ENCODE data around the gene PARD3B. TPM values are rescaled to one million over a fixed set of nuclear protein-coding genes. Genes with fewer than 3 reads are reported as not detected.

PARD3B gene
- total and polyA plus RNA-seq, 2 of the 4 experiments (the other 2 are of a cell fraction): 3.3 to 15.6 TPM

GRCh38 chr2:204713211-204713610, 167.9 kb downstream of the PARD3B start:
- Histone ChIP-seq H2BK120ac (ENCODE audit: low read depth, low read length) (no peak overlapping the region), H4K8ac (ENCODE audit: low read depth in 2 of 2, low read length in 2 of 2) (no peak overlapping the region), H2BK20ac (ENCODE audit: low read depth, low read length) (no peak overlapping the region), H3K9me3 (ENCODE audit: control insufficient read depth, insufficient read depth, low read length) (no peaks in the 10 kb centered on the region), H3K9me1 (ENCODE audit: insufficient read depth, low read length) (no peaks in the 10 kb centered on the region), H3K4me2 (ENCODE audit: low read depth, low read length) (no peak overlapping the region), H3K27me3 (ENCODE audit: control insufficient read depth, insufficient read depth, low read length) (no peaks in the 10 kb centered on the region), H4K91ac (ENCODE audit: insufficient read depth, low read depth, low read length) (no peak overlapping the region), H3K4ac (ENCODE audit: low read depth, low read length) (no peak overlapping the region), H3K18ac (ENCODE audit: low read depth, low read length) (no peak overlapping the region), H2BK5ac (ENCODE audit: low read depth, low read length, poor library complexity, severe bottlenecking) (no peak overlapping the region), H3K27ac (ENCODE audit: insufficient read depth, low read length) (no peak overlapping the region), H3K79me1 (ENCODE audit: low read depth in 1 of 2, low read length in 2 of 2) (peaks cover 3 to 4% of the 10 kb centered on the region in 2 experiments; a peak in 2 of 4 replicates), H4K5ac (ENCODE audit: low read depth, low read length) (no peak overlapping the region), H3K9ac (ENCODE audit: low read depth, low read length) (no peak overlapping the region), H3K14ac (replicated peaks; ENCODE audit: low read depth, low read length) (no peak overlapping the region), H2BK15ac (ENCODE audit: low read depth, low read length) (no peak overlapping the region), H3K56ac (ENCODE audit: extremely low read depth, insufficient read depth, low read length) (no peak overlapping the region), H3K36me3 (ENCODE audit: control insufficient read depth, insufficient read depth, low read length) (peaks cover 2% of the 10 kb centered on the region; the same call in 1 of the 2 replicates), H3K4me1 (ENCODE audit: control insufficient read depth, insufficient read depth, low read length) (no peaks in the 10 kb centered on the region; the same call in 1 of the 2 replicates), H2AK5ac (ENCODE audit: low read depth, low read length) (no peak overlapping the region), H4K20me1 (ENCODE audit: insufficient read depth, low read length) (no peaks in the 10 kb centered on the region), H3K4me3 (ENCODE audit: insufficient read depth, low read depth, low read length) (no peak overlapping the region), H3K23ac (ENCODE audit: low read depth, low read length) (no peak overlapping the region), H2AFZ (replicated peaks; ENCODE audit: low read length, poor library complexity) (no peak overlapping the region), H2AK9ac (replicated peaks; ENCODE audit: low read depth, low read length, poor library complexity) (no peak overlapping the region)
- CTCF ChIA-PET: no interaction called here
- no TSS peak for BruUV-seq (replicated peaks)
- intact Hi-C loops (cut with micrococcal nuclease): no loop called here
- WGBS, 2 experiments (ENCODE audit: extremely low coverage in 2 of 2, insufficient read length in 1 of 2): no CpG with 5 or more reads among the region's 5 CpGs
- in situ Hi-C loops (cut with MboI; ENCODE audit: low sequenced_read_pairs): no loop called here
- dilution Hi-C loops (cut with HindIII; ENCODE audit: low sequenced_read_pairs, unreplicated experiment): no loop called here
- no peak for ATAC-seq (ENCODE audit: low read depth)
- DNase-seq: no peak
- no peak for TF ChIP-seq FOS (IDR thresholded peaks at IDR 0.05; ENCODE audit: low read depth, low read length)
- no peak for TF ChIP-seq BHLHE40 (IDR thresholded peaks at IDR 0.05; ENCODE audit: low read depth, low read length)
- TF ChIP-seq CHD1 (IDR thresholded peaks at IDR 0.05; ENCODE audit: low read depth, low read length): no peak
- TF ChIP-seq RCOR1 (IDR thresholded peaks at IDR 0.05; ENCODE audit: insufficient replicate concordance, low read length): no peak
- TF ChIP-seq SMC3 (IDR thresholded peaks at IDR 0.05; ENCODE audit: low read depth, low read length): no peak
- no peak for TF ChIP-seq CEBPB (IDR thresholded peaks at IDR 0.05; ENCODE audit: low read depth, low read length)
- no peak for TF ChIP-seq MAFK (IDR thresholded peaks at IDR 0.05; ENCODE audit: low read depth, low read length)
- no peak for TF ChIP-seq POLR2A (IDR thresholded peaks at IDR 0.05; ENCODE audit: low read depth, low read length)
- TF ChIP-seq RAD21 (IDR thresholded peaks at IDR 0.05; ENCODE audit: low read length): no peak
- no peak for TF ChIP-seq CTCF (conservative IDR thresholded peaks at IDR 0.05; ENCODE audit: low read depth, low read length)
- no peak for TF ChIP-seq ELK1 (IDR thresholded peaks at IDR 0.05; ENCODE audit: borderline replicate concordance, low read depth, low read length)
- TF ChIP-seq MXI1 (IDR thresholded peaks at IDR 0.05; ENCODE audit: borderline replicate concordance, low read depth, low read length): no peak
- no peak for TF ChIP-seq USF2 (IDR thresholded peaks at IDR 0.05; ENCODE audit: low read depth, low read length)
- no peak for TF ChIP-seq NFE2L2 (IDR thresholded peaks at IDR 0.05; ENCODE audit: low read depth, low read length)
- TF ChIP-seq MAZ (IDR thresholded peaks at IDR 0.05; ENCODE audit: borderline replicate concordance, low read depth, low read length): no peak
- no peak for TF ChIP-seq RFX5 (IDR thresholded peaks at IDR 0.05; ENCODE audit: low read depth, low read length)
- POLR2A ChIA-PET (ENCODE audit: unreplicated experiment): no interaction called here
